ENCODE data around the gene FSTL4.

Gene FSTL4

GRCh38 chr5:133382661-133383579 is 229.4 kb downstream of the FSTL4 start:
- DNase-seq = no peak

GRCh38 chr5:133381571-133382365 is 230.6 kb downstream of the FSTL4 start:
- no peak for DNase-seq

- DNase-seq = no peak
Measured at GRCh38 chr5:133381041-133381440, 231.3 kb downstream of the FSTL4 start.

GRCh38 chr5:133377736-133378135 is 234.6 kb downstream of the FSTL4 start:
- DNase-seq = no peak

- DNase-seq = no peak
Measured at GRCh38 chr5:133376986-133377385, 235.4 kb downstream of the FSTL4 start.

GRCh38 chr5:133373121-133373870 is 239.0 kb downstream of the FSTL4 start:
- no peak for DNase-seq

GRCh38 chr5:133372293-133372937 is 239.9 kb downstream of the FSTL4 start:
- DNase-seq = no peak

GRCh38 chr5:133371371-133372155 is 240.8 kb downstream of the FSTL4 start:
- DNase-seq = no peak

GRCh38 chr5:133370904-133371303 is 241.4 kb downstream of the FSTL4 start:
- DNase-seq = no peak

GRCh38 chr5:133370036-133370831 is 242.1 kb downstream of the FSTL4 start:
- no peak for DNase-seq

- DNase-seq = no peak
Measured at GRCh38 chr5:133368916-133369783, 243.2 kb downstream of the FSTL4 start.

- no peak for DNase-seq
Measured at GRCh38 chr5:133367984-133368383, 244.4 kb downstream of the FSTL4 start.

- no peak for DNase-seq
Measured at GRCh38 chr5:133367071-133367786, 245.1 kb downstream of the FSTL4 start.

GRCh38 chr5:133366438-133366837 is 245.9 kb downstream of the FSTL4 start:
- DNase-seq = no peak

- DNase-seq = no peak
Measured at GRCh38 chr5:133365738-133366137, 246.6 kb downstream of the FSTL4 start.

GRCh38 chr5:133364936-133365707 is 247.2 kb downstream of the FSTL4 start:
- DNase-seq = no peak

- DNase-seq = no peak
Measured at GRCh38 chr5:133363807-133364587, 248.3 kb downstream of the FSTL4 start.

GRCh38 chr5:133362438-133362837 is 249.9 kb downstream of the FSTL4 start:
- no peak for DNase-seq

All from NCI-H774 (cell line).